Prostate gland (tissue), 2 donors: ENCODE measurements around the gene DMBT1. TPM values are rescaled to one million over a fixed set of nuclear protein-coding genes. Genes with fewer than 3 reads are reported as not detected.

Source experiments
- DNase-seq: peaks from one replicate; pipeline ENCODE4 v3.0.0-alpha.2; 2019; ENCODE audit warnings: low spot score
- H3K27ac ChIP-seq, 2 donors: fragments of 200-600 bp; sonication (generic); 2 replicates each; pipeline ENCODE4 v1.5.1; 2017 to 2019
- H3K27me3 ChIP-seq: fragments of 200-600 bp; sonication (generic); replicated peaks from 2 replicates; pipeline ENCODE4 v1.5.1; 2019; ENCODE audit not compliant: insufficient read depth
- H3K36me3 ChIP-seq, 2 donors: fragments of 200-600 bp; sonication (generic); 1 replicate in 1 of 2; 2 replicates in 1 of 2; pipeline versions ENCODE4 v1.5.1 to v1.8.1; 2017 to 2019
- H3K4me1 ChIP-seq: fragments of 200-600 bp; sonication (generic); replicated peaks from 2 replicates; pipeline ENCODE4 v1.5.1; 2019
- H3K4me3 ChIP-seq, 2 donors: fragments of 200-600 bp; sonication (generic); 2 replicates each; pipeline ENCODE4 v1.5.1; 2017 to 2019
- H3K9me3 ChIP-seq: fragments of 200-600 bp; sonication (generic); 2 replicates; pipeline ENCODE4 v1.5.1; 2017
- POLR2A ChIP-seq: fragments of 450-650 bp; IDR thresholded peaks from one replicate; pipeline ENCODE4 v1.6.1; 2016; ENCODE audit warnings: antibody characterized with exemption, mild to moderate bottlenecking
- POLR2AphosphoS5 ChIP-seq: sonication (generic); formaldehyde crosslinking; IDR thresholded peaks from one replicate; pipeline ENCODE4 v1.6.1; 2017; ENCODE audit warnings: antibody characterized with exemption
- whole genome bisulfite sequencing: methylation state at CpG from one replicate; pipeline ENCODE4 v1.1.5; 2018; 5-methylcytosine and 5-hydroxymethylcytosine counted together
- intact Hi-C: fragments of 100-400 bp; cut with DNase I; formaldehyde crosslinking; loops from one replicate; pipeline ENCODE4 v1.14.2; 2022
- total RNA-seq, 2 donors: library from RNA; depleted of rRNA; stranded (reverse); fragments of >200 nt; gene quantifications; one replicate each; pipeline ENCODE4 v1.1.0, GENCODE V29; 2016
- TF ChIP-seq, protein P1 (sequence below), 4 experiments: fragments of 200-600 bp in 2 of 4; fragments of 450-650 bp in 2 of 4; sonication (generic) in 2 of 4; IDR thresholded peaks; 1 replicate in 3 of 4; 2 replicates in 1 of 4; pipeline ENCODE4 v1.5.1; 2016 to 2019; ENCODE audit warnings: antibody characterized with exemption in 4 of 4, mild to moderate bottlenecking in 2 of 4, moderate library complexity in 2 of 4

DMBT1 gene
- total RNA-seq, 2 donors from 2014 or later = 0.51 to 4.6 TPM

DNA sequence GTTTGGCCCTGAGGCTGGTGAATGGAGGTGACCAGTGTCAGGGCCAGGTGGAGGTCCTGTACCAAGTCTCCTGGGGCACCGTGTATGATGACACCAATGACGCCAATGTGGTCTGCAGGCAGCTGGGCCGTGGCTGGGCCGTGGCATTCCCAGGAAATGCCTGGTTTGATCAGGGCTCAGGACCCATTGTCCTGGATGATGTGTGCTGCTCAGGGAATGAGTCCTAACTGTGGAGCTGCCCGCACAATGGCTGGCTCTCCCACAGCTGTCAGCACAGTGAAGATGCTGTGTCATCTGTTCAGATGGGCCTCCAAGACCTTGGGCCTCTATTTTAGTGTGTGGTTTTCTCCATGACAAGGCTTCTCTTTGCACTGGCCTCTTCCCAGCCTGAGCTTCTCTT is 64.0 kb downstream of the DMBT1 start:
- 95% methylated on average over 5 of the region's 5 CpGs for WGBS
- DNase-seq = no peak

DNA sequence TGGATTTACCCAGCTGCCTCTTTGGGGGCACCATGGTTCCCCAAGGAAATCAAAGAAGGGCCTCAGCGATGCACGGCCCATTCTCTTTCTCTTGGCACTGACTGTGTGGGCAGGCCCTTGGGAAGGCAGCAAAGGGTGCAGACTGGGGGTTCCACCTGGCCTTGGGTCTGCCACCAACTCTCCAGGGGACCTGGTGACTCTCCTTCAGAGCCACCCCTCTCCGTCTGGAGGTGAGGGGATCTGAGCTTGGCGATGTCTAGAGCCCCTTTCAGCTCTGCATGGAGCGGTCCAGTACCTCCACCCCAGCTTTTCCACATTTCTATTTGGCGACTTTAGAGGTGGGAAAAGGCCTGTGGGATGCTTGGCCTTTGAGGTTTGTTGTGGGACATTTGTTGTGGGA is 70.0 kb downstream of the DMBT1 start:
- Histone ChIP-seq H3K27ac (no peak overlapping the region), H3K36me3 (no peaks in the 10 kb centered on the region), H3K4me1 (no peaks in the 10 kb centered on the region), H3K4me3 (no peak overlapping the region), H3K9me3 (no peaks in the 10 kb centered on the region), H3K27me3 (no peaks in the 10 kb centered on the region)
- WGBS = 95% methylated on average over 6 of the region's 6 CpGs
- TF ChIP-seq, protein P1, sequence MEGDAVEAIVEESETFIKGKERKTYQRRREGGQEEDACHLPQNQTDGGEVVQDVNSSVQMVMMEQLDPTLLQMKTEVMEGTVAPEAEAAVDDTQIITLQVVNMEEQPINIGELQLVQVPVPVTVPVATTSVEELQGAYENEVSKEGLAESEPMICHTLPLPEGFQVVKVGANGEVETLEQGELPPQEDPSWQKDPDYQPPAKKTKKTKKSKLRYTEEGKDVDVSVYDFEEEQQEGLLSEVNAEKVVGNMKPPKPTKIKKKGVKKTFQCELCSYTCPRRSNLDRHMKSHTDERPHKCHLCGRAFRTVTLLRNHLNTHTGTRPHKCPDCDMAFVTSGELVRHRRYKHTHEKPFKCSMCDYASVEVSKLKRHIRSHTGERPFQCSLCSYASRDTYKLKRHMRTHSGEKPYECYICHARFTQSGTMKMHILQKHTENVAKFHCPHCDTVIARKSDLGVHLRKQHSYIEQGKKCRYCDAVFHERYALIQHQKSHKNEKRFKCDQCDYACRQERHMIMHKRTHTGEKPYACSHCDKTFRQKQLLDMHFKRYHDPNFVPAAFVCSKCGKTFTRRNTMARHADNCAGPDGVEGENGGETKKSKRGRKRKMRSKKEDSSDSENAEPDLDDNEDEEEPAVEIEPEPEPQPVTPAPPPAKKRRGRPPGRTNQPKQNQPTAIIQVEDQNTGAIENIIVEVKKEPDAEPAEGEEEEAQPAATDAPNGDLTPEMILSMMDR (IDR thresholded peaks at IDR 0.05) = no peak
- TF ChIP-seq POLR2AphosphoS5 (no peak), POLR2A (no peak)
- intact Hi-C loops = no loop called here
- no peak for DNase-seq

More for the DNA sequence above, 64.0 kb downstream of the DMBT1 start:
- intact Hi-C loops = no loop called here
- Histone ChIP-seq H3K27me3 (no peaks in the 10 kb centered on the region), H3K4me1 (no peaks in the 10 kb centered on the region), H3K36me3 (no peaks in the 10 kb centered on the region), H3K4me3 (no peak overlapping the region), H3K9me3 (no peaks in the 10 kb centered on the region), H3K27ac (no peak overlapping the region)
- no peak for TF ChIP-seq POLR2A

DNA sequence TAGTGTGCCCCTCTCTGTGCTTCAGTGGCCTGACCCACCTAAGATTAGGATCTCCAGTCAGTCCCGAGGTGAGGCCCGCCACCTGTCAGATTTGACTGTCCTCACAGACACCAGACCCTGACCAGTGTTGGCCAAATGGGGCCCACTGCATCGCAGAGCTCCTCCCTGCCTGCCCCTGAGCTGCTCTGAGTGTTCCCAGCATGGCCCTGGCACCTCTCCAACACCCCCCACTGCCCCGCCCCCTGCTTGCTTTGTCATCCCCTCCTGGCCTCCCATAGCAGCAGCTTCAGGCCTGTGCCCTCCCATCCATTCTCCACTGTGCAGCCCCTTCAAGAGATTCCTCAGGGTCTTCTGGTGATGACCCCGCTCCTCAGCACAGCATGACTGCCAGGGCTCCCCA is 71.5 kb downstream of the DMBT1 start:
- 57% methylated on average over 5 of the region's 5 CpGs for WGBS
- TF ChIP-seq POLR2A (no peak), POLR2AphosphoS5 (no peak)
- TF ChIP-seq, protein P1 (IDR thresholded peaks at IDR 0.05) = no peak
- no peaks in the 10 kb centered on the region for H3K9me3 ChIP-seq
- H3K36me3 ChIP-seq = no peaks in the 10 kb centered on the region
- no peak overlapping the region for H3K4me3 ChIP-seq
- intact Hi-C loops = no loop called here
- H3K27ac ChIP-seq = no peak overlapping the region
- H3K4me1 ChIP-seq = no peaks in the 10 kb centered on the region
- no peaks in the 10 kb centered on the region for H3K27me3 ChIP-seq
- no peak for DNase-seq

DNA sequence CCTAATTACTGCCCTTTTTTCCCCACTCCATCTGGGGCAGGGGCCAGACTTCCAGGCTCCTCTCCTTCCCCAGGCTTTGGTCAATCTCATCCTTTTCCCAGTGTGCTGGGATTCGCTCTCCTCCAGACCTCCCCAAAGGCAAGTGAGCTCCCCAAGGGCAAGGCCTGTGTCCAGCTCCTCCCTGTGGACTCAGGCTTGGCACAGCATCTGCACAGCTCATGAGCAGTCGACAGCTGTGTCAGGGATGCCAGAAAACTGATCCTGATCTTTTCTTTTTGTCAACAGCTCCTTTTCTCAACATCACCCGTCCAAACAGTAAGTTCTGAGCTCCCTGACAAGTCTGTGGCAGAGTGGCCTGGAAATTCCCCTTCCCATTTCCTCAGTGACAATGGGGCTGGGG is 72.0 kb downstream of the DMBT1 start:
- H3K27ac ChIP-seq = no peak overlapping the region
- H3K4me3 ChIP-seq = no peak overlapping the region
- WGBS = 50% methylated on average over 3 of the region's 3 CpGs
- intact Hi-C loops = no loop called here
- no peaks in the 10 kb centered on the region for H3K9me3 ChIP-seq
- no peaks in the 10 kb centered on the region for H3K36me3 ChIP-seq
- no peaks in the 10 kb centered on the region for H3K27me3 ChIP-seq
- DNase-seq = no peak
- H3K4me1 ChIP-seq = no peaks in the 10 kb centered on the region
- no peak for TF ChIP-seq POLR2A
- TF ChIP-seq POLR2AphosphoS5 = no peak

DNA sequence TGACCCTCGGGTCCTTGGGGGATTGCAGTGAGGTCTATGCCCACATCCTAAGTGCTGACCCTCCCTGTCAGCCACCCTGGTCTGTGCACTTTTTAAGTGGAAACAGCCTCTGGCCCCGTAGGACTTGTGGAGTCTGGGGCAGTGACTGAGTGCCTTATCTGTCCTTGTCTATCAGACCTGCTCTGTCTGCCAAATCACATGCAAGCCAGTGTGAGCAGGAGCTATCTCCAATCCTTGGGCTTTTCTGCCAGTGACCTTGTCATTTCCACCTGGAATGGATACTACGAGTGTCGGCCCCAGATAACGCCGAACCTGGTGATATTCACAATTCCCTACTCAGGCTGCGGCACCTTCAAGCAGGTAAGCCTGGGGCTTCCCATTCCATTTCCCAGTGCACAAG is 76.4 kb downstream of the DMBT1 start:
- no peak overlapping the region for H3K4me3 ChIP-seq
- TF ChIP-seq POLR2AphosphoS5 = no peak
- TF ChIP-seq, protein P1 (IDR thresholded peaks at IDR 0.05) = no peak
- H3K9me3 ChIP-seq = no peaks in the 10 kb centered on the region
- no peak overlapping the region for H3K27ac ChIP-seq
- DNase-seq = no peak
- 75% methylated on average over 7 of the region's 7 CpGs for WGBS
- H3K4me1 ChIP-seq = no peaks in the 10 kb centered on the region
- intact Hi-C loops = no loop called here
- no peaks in the 10 kb centered on the region for H3K27me3 ChIP-seq
- no peaks in the 10 kb centered on the region for H3K36me3 ChIP-seq

DNA sequence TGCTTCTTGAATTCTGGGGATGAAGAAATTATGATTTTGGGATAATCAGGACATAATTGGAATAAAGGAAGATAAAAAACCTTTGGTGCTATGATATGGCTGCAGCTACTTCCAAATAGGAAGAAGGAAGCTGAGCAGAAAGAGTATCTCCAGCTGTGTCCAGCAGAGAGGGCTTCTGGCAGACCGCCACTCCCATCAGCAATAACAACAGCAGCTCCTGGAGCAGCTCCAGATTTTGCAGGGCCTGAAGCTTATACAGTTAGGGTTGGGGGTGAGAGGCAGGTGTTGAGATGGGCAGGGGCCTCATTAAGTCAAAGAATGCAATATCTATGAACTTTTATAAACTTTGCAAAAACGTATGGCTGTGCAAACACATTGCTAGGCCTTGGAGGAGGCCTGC is 76.8 kb downstream of the DMBT1 start:
- TF ChIP-seq POLR2AphosphoS5 (no peak), POLR2A (no peak)
- TF ChIP-seq, protein P1 (IDR thresholded peaks at IDR 0.05) = no peak
- intact Hi-C loops = no loop called here
- Histone ChIP-seq H3K4me1 (no peaks in the 10 kb centered on the region), H3K27me3 (no peaks in the 10 kb centered on the region), H3K4me3 (no peak overlapping the region), H3K9me3 (no peaks in the 10 kb centered on the region), H3K27ac (no peak overlapping the region), H3K36me3 (no peaks in the 10 kb centered on the region)
- 68% methylated on average over 2 of the region's 2 CpGs for WGBS
- no peak for DNase-seq
